Fibroblast of peridontal ligament (primary cell): ENCODE measurements around the gene OAT.

Experiments used
- DNase-seq: peaks from one replicate; pipeline ENCODE4 v3.0.0-alpha.2; 2010; ENCODE audit errors: extremely low read depth

The OAT gene

DNA sequence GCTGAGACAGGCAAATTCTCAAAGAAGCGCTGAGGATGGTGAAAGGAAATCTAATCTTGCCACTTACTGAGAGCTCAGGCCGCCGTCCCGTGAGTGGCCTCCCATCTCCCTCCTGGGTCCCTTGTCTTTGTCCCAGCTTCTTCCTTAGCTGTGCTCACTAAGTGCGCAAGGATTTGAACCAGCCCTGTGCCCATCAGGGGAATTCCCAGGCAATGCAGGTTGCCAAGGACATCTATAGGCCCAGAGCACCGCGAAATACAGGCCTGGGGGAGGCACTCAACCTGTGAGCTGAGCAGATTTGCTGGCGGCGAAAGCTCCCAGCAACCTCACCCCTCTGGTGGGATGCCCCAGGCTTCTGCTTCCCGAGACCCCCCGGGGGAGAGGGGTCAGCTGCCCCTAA is 64.8 kb downstream of the OAT start:
- no peak for DNase-seq

DNA sequence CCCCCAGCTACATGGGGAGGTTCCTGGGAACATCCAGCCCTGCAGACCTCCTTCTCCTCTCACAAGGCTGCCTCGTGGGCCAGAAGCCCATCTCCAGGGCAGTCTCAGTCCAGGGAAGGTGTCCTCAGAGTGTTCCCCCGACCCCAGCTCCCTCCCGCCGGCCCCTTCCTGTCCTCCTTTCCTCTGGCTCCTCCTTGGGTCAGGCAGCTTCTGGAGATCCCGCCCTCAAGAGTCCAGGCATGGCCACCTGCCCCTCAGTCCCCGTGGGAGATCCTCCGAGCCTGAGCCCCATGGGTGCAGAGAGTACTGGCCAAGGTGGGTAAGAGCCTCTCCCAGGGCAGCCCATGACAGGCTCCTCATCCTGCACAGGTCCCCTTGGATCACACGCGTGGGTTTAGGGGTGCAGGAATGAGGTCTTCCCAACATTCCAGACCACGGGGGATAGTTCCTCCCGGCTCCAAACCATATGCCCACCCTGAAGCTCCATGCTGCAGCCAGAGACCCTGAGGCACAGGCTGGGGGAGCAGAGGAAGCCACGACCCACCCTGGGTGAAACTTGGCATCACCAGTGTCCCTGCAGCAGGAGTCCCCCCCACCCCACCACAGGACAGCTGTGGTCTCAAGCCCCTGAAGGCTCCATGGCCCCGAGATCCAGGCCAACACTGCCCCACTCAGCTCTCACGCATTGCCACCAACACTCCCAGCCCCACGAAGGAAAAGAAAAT is 65.5 kb downstream of the OAT start:
- DNase-seq = no peak

DNA sequence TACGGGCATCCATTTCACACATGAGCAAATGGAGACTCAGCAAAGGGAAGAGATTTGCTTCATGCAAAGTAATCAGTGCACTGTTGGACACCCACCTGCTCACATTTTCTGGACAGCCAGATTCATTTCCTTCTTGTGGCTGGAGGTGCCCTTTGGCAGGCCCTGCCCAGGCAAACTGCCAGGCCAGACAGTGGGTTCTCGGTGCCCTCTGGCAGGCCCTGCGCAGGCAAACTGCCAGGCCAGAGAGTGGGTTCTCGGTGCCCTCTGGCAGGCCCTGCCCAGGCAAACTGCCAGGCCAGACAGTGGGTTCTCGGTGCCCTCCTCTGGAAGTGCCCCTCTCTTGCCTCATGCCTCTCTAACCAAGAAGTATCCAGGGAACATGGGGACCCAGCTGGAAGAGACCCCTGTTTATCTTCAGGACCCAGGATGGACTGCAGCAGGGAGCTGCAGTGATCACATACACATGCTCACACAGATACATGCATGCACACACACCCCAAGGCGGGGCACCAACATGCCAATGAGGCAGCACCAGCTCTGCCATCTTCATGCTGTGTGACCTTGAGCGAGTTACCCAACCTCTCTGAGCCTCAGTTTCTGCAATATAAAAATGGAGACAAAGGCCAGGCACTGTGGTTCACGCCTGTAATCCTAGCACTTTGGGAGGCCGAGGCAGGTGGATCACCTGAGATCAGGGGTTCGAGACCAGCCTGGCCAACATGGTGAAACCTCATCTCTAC is 67.1 kb downstream of the OAT start:
- DNase-seq = no peak

DNA sequence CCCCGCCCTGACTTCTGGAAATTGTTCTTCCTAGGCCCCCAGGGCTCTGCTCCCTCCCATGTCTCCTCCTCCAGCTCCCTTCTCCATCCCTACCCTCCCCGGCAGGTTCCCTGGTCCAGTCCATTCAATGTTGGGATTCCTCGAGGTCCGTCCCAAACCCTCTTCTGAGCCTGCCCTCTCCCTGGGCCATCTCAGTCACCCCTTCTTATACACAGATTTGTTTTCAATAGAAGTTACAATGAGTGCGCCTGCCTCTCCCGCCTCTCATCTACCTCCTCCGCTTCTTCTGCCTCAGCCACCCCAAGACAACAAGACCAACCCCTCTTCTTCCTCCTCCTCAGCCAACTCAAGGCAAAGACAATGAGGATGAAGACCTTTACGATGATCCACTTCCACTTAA is 67.9 kb downstream of the OAT start:
- no peak for DNase-seq

DNA sequence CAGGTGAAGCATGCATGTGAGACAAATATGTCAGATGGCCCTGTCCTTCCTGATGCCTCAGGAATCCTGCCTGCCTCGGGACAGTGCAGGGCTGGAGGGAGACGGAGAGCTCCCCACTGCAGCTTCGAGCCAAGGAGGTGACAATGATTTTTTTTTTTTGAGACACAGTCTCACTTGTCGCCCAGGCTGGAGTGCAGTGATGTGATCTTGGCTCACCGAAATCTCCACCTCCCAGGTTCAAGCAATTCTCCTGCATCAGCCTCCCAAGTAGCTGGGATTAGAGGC is 68.8 kb downstream of the OAT start:
- no peak for DNase-seq

DNA sequence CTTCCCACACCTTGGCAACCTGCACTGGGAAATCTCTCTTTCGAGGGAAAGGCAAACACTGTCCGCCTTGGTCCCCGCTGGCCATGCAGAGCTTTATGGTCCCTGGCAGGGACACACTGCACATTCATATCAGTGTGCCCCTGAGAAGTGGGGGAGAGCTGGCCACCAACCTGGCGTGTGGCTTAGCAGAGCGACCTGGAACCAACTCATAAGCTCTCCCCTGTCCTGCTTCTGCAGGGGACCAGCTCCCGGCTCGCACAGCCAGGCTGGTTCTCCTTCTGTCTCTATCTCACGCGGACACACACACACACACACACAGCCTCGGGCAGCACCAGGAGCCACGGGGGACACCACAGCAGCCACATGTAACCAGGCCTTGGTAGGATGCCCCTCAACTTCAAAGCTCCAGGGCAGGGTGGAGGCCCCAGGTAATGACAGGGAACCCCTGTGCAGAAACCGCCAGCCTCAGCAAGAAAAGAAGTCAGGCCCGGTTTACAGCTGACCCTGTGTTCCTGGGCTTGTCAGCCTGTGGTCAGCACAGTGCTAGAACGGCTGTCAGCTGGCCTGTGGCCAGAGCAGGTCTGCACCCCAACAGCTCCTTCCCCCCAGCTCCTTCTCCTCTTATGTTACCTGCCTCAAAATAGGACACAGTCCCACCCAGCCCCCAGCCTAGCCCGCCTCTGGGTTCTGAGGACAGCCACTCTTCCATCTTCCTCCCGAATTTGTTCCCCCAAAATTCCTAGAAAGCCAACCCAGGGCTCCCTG is 69.3 kb downstream of the OAT start:
- DNase-seq = no peak

DNA sequence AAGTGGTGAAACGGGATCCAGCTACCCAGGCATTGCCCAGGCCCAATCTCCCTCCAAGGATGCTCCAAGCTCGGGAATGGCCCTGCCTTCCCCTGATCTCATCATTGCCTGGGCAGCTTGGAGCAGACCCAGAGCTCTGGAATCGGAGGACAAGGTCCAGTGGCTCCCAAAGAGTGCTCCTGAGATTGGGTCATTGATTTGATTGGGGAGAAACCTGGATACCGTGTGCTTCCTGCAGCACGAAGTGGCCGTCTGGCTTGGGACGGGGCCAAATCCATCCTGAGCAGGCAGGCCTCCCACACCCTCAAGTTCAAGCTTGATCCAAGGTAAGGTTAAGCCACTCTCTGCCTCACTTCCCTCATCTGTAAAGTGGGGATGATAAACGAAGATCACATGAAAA is 69.9 kb downstream of the OAT start:
- no peak for DNase-seq

DNA sequence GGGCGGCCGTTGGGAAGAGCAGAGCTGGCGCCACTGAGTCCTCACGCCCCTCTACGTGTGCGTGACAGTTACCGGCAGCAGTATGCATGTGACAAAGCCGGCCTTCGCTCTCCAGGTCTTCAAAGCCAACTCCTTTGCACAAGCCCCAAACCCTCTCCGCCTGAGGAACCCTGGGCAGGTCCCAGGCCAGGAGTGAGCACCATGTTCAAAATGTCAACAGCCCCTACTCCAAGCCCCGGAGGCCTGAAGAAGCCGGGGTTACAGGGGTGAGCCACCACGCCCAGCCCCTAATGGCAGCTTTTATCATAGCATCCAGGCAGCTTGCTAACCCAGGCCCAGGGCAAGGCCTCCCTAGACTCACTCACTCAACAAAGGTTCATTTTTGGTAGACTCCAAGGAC is 70.8 kb downstream of the OAT start:
- DNase-seq = no peak
